ENCODE data around the gene TP53I3.

DNA sequence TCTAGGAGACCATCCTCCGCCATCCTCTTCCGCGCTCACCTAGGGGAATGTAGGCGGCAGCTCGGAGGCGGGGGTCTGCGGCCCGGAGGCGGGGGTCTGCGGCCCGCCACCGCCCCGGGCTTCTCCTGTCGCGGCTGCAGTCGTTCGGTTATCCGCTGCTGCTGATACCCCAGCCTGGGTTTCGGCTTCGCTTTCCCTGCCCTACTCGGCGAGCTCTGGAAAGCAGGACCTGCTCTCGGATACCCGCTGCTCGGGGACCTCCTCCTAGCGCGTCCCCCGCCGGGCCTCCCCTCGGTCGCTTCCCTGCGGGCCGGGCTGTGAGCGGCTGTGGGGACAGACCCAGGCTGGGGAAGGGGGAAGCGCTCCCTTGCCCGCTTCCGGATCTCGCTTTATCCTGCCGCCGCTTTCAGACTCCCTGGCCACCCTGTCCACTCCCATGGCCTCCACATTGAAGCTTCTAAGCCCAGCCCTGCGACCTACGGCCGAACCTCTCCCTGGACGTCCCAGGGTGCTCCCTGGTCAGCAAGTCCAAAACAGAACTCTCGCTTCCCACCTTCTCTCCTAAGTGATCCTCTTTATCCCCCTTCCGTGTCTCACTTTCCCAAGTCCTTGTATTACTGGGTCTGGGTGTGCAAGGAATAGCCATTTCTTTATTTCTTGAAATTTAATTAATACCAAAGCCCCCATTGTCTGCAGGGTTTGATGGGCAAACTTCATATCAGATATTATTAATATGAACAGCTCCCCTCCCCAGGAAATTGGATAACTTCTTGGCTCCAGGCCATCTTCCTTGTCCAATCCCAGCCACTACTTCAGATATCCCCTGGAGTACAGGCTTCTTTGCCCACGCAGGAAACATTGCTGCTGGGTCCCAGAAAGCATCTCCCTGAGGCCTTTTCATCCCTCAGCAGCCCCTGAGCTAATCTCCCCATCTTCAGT, 34.3 kb downstream of the TP53I3 start:
- no peak for TF ChIP-seq CTCF (IDR thresholded peaks at IDR 0.05)
- no peak for TF ChIP-seq ZFX (IDR thresholded peaks at IDR 0.05; ENCODE audit: borderline replicate concordance)
